PC-3 (cell line): ENCODE results near the gene PLAGL2.

Experiments used
- EZH2 ChIP-seq: fragments of 300-600 bp; sonication (generic); IDR thresholded peaks from one replicate; pipeline ENCODE4 v1.6.1; 2017; ENCODE audit warnings: antibody characterized with exemption, mild to moderate bottlenecking, low read length; ENCODE audit not compliant: unreplicated experiment
- EZH2phosphoT487 ChIP-seq: fragments of 300-600 bp; sonication (generic); IDR thresholded peaks from 2 replicates; pipeline ENCODE4 v1.6.1; 2018; ENCODE audit warnings: mild to moderate bottlenecking, antibody characterized with exemption, low read length, borderline replicate concordance
- TF ChIP-seq, protein P1 (sequence below): fragments of 300-600 bp; sonication (generic); conservative IDR thresholded peaks from 2 replicates; pipeline ENCODE4 v1.5.1; 2017; ENCODE audit warnings: antibody characterized with exemption, low read depth, mild to moderate bottlenecking, low read length

GRCh38 chr20:32144898-32145662 is 62.5 kb downstream of the PLAGL2 start:
- TF ChIP-seq, protein P1, sequence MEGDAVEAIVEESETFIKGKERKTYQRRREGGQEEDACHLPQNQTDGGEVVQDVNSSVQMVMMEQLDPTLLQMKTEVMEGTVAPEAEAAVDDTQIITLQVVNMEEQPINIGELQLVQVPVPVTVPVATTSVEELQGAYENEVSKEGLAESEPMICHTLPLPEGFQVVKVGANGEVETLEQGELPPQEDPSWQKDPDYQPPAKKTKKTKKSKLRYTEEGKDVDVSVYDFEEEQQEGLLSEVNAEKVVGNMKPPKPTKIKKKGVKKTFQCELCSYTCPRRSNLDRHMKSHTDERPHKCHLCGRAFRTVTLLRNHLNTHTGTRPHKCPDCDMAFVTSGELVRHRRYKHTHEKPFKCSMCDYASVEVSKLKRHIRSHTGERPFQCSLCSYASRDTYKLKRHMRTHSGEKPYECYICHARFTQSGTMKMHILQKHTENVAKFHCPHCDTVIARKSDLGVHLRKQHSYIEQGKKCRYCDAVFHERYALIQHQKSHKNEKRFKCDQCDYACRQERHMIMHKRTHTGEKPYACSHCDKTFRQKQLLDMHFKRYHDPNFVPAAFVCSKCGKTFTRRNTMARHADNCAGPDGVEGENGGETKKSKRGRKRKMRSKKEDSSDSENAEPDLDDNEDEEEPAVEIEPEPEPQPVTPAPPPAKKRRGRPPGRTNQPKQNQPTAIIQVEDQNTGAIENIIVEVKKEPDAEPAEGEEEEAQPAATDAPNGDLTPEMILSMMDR = no peak
- TF ChIP-seq EZH2 = no peak
- TF ChIP-seq EZH2phosphoT487 = no peak
